Left colon (tissue), 2 donors: ENCODE measurements around the gene PPFIA1. TPM values are rescaled to one million over a fixed set of nuclear protein-coding genes. Genes with fewer than 3 reads are reported as not detected.
"Not testable (repeated sequence)": the region's sequence is repeated elsewhere in the genome, so short reads cannot be mapped to it uniquely, and the experiment has no call there.

ENCODE experiments used
- ATAC-seq: fragments of 200-7000 bp; cut with Tn5 transposase; one replicate; pipeline ENCODE4 v1.9.1; 2020; ENCODE audit warnings: mild to moderate bottlenecking, moderate library complexity
- DNase-seq, 2 donors: peaks; one replicate each; pipeline ENCODE4 v3.0.0-alpha.2; 2020
- intact Hi-C, 2 donors: fragments of 100-400 bp; cut with DNase I in 1 of 2; cut with micrococcal nuclease in 1 of 2; formaldehyde crosslinking; loops; one replicate each; pipeline versions ENCODE4 v1.11.2 to v1.14.0; 2022; cut with DNase I, micrococcal nuclease
- total RNA-seq, 2 donors: library from RNA; stranded (reverse); fragmentation: NEBNext Ultra II Directional; extraction: Animal tissue kit (Norgen Biotek cat#: 25700); gene quantifications; one replicate each; pipeline ENCODE4 v1.2.1, GENCODE V29; 2021
- donor health status: DM: no; HTN: no; CAD: no.
- donor health status: DM: yes; HTN: yes; CAD: no.

The PPFIA1 gene
- total RNA-seq, 2 donors from 2014 or later = 52.8 to 79.1 TPM

DNA sequence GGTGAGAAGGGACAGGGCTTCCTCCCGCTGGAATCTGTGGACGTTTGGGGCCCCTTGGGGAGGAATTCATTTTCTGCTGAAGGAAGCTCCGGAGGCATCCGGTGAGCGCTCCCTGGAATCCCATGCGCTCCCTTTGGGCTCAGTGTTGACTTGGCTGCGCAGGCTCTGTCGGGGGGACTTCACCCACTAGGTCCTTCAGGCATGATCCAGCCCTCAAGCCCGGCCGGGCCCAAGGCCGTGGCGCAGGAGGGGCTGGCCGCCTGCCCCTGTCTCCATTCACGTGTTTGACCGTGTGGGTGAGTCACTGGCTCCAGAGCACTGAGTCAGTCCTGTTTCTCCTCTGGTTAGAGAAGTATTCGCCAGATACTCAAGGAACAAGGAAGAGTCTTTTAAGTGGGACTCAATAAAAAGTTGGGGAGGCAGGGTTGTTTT is 129.2 kb downstream of the PPFIA1 start:
- ATAC-seq = peak; percentile 48

DNA sequence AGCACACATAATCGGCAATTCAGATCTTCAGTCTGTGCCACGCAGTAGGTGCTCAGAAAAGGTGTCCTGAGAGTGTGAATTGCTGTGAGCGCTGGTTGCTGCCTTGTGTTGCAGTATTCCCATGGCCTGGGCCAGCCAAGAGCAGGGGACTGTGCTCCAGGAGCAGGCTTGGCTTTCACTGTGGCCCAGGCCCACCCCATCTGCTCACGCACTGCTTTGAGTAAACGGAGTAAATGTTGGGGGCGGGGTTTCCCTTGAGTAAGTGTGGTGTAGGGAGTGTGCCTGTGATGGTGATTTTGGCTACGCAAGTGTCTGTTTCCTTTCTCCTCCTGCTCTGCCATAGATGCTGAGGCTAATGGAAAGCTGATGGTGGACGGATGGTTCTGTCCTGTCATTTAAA is 130.2 kb downstream of the PPFIA1 start:
- intact Hi-C loops = no loop called here
- DNase-seq (peak in 1 of 2 donors; percentile 19), ATAC-seq (no peak)

More for the DNA sequence above, 129.2 kb downstream of the PPFIA1 start:
- intact Hi-C loops = no loop called here
- DNase-seq = peak; percentile 58 to 83

DNA sequence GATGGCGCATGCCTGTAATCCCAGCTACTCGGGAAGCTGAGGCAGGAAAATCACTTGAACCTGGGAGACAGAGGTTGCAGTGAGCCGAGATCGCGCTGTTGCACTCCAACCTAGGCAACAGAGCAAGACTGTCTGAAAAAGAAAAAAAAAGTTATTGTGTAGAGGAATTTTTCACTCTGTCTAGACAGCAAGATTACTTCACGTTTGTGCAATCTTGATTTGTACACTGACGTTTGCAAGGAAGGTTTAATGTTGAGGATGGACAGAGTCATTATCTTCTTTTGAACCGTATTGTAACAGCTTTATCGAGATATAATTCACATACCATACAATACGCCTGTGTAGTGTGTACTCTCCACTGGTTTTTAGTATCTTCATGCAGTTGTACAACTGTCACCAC is 131.5 kb downstream of the PPFIA1 start:
- intact Hi-C loops = no loop called here
- no peak for ATAC-seq

DNA sequence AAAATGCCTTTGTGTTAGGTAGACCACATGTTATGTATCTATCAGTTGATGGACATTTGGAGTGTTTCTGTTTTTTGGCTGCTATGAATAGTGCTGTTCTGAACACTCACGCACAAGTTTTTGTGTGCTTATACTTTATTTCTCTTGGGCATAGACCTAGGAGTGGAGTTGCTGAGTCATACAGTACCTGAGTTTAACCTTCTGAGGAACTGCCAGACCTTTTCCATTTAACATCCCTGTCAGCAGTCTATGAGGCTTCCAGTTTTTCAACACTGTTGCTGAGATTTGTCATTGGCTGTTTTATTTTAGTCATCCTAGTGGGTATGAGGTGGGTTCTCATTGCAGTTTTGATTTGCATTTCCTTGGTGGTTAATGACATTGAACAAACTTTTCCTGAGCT is 132.2 kb downstream of the PPFIA1 start:
- ATAC-seq (no peak), DNase-seq (no peak)
- intact Hi-C loops = no loop called here

More for the DNA sequence above, 131.5 kb downstream of the PPFIA1 start:
- DNase-seq = no peak

DNA sequence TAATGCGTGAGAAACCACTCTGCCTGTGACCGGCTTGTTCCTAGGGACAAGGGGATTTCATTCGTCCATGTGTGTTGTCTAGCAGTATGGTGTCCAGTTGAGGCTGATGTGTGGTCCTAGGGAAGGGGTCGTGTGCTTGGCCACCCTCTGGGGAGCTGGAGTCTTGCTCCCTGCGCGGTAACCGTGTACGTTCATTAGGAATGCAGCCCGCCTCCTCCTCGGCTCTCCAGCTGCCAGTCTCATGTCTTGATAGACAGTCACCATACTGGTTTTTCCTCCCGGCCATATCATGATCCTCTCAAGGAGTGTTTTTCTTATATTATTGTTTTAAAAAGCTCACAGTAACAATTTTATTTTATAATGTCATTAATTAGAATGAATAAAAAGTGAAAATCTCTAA is 133.8 kb downstream of the PPFIA1 start:
- DNase-seq = no peak
- intact Hi-C loops = no loop called here
- no peak for ATAC-seq

DNA sequence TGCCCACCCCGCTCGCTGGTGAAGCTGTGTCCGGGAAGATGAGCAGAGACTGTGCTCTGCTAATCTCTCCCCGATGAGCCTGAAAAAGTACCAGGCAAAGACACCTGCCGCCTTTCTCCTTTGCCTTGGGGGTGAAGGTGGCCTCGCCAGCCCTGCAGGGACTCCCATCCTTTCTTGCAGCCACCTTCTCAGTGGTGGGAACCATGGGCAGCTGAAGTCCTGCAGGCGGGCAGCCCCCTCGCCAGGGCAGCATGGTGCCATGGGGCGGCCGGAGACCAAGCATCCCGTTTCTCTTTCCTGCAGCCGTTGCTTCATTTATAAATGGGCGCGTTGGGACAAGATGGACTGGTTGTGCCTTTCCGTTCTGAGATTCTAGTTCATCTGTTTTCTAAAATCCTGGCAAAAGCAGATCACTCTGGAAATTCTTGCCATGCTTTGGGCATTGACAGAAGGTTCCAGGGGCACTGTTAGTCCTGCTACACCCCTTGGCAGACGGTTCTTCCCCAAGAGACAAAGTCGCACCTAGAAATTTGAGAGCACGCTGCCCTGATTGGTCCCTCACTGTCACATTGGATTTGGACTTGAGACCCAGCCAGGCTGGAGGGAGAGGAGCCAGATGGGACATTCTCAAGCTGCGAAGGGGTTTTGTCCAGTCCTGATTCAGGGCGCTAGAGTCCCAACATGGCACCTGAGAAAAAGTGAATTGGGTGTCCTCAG is 135.3 kb downstream of the PPFIA1 start:
- intact Hi-C loops = no loop called here
- ATAC-seq (no peak), DNase-seq (no peak)

DNA sequence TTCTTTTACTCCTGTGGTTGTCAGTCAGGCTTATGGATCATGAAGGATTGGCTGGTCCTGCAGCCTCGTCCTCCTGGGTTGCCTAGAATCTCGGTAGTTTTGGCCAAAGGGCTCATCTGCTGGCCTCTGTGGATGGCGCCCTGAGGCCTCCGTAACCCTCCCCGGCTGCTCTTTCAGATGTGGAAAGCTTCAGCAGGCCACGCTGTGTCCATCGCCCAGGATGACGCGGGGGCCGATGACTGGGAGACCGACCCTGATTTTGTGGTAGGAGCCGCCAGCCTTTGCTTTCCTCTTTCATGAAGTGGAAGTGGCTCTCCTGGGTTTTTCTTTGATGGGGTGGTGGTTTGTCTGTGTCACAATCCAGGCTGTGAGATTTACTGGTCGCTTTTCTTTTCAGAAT is 136.6 kb downstream of the PPFIA1 start:
- ATAC-seq = no peak
- intact Hi-C loops = no loop called here
- DNase-seq = no peak

DNA sequence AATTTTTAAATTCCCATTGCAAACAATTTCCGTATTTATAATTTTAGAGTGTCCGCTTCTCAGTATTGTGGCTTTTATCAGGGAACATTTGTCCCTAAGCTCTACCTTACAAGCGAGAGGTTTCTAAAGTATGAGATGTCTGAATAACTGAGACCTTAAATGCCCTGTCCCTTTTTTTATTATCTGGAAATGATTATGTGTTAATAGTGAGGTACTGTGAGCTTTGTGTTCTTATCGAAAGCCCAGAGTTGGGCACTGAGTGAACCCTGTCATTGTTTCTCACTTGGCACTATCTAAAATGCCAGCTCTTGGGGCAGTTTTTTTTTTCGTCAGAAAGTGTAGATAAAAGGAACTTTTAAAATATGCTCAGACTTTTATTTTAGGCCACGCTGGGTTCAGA is 137.3 kb downstream of the PPFIA1 start:
- ATAC-seq (no peak), DNase-seq (no peak)
- intact Hi-C loops = no loop called here

DNA sequence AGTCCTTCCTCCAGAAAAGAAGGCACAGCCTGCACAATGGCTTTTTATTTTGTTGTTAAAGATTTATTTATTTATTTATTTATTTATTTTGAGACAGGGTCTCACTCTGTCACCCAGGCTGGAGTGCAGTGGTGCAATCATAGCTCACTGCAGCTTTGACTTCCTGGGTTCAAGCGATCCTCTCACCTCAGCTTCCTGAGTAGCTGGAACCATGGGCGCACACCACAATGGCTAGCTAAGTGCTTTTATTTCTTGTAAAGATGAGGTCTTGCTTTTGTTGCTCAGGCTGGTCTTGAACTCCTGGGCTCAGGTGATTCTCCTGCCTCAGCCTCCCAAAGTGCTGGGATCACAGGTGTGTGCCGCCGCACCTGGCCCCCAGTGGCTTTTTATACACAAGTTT is 137.8 kb downstream of the PPFIA1 start:
- DNase-seq, ATAC-seq, intact Hi-C loops: not testable (repeated sequence)

DNA sequence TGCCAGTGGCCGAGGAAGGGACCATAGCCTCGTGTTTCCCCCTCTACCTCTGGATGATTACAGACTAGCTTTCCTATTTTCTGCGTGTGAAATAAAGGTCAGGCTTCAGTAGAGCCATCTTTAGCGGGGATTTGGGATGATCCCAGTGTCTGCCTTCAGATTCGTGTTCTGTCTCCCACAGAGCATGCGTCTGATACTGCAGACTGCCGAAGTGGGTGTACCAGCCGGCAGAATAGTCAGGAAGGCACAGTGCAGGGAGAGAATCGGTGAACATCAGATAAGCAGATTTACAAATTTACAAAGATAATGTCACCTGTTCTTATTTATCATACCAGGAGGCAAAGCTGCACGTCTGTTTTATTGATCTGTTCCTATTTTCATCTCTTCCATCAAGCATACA is 138.9 kb downstream of the PPFIA1 start:
- DNase-seq (no peak), ATAC-seq (no peak)
- intact Hi-C loops = no loop called here

DNA sequence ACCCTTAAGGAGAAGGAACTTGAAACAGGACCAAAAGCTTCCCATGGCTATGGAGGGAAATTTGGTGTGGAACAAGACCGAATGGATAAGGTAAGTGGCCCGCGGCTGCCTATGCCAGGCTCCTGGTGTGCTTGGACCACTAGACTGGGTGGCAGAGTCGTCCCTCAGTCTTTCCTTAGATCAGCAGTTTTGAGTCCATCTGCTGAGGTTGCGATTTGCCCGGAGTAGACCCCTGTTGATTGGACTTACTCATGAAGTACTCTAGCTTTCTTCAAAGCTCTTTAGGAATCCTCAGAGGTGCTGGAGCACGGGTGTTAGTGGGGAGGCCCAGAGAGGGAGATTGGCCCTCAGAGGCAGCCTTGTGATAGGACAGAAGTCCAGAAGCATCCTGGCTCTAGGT is 139.4 kb downstream of the PPFIA1 start:
- ATAC-seq (no peak), DNase-seq (no peak)
- intact Hi-C loops = no loop called here

DNA sequence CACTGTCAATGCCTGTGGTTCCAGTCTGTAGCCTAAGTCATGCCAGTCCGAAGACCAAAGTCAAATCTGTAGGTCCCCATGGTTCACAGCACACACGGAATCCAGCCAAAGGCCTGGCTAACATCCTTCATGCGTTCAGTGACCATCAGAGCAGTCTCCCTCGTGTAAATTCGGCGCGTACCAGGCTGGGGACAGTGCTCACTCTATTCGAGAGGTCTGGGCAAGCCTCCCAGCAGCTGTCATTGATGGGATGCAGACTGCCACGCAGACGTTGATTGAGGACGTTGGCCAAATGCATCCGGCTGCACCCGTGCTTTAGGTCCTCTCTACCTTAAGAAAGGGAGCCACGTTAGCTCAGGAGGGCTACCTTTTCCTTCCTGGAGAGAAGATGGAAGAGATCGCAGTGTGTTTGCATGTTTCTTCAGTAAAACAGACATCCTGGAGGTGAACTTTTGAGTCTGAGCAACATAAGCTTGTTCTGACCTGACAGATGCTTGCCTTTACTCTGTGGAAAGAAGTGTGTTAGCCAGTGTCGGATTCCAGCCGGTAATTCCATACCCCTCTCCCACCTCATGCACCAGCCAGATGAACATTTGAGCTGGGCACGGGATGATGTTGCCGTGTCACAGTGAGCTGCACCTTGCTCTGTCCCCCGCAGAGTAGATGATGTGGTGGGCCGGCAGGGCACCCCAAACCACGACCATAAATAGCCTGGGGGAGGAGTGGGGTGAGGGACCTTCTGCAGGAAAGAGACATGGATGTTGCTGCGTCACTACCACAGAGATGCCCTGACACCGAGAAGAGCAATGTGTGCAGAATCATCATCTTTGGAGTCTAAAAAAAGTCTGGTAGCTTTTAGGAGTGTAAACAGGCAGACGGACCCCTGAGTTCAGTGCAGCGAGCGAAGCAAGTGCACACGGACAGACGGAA is 140.1 kb downstream of the PPFIA1 start:
- ATAC-seq (no peak), DNase-seq (no peak)
- intact Hi-C loops = no loop called here

DNA sequence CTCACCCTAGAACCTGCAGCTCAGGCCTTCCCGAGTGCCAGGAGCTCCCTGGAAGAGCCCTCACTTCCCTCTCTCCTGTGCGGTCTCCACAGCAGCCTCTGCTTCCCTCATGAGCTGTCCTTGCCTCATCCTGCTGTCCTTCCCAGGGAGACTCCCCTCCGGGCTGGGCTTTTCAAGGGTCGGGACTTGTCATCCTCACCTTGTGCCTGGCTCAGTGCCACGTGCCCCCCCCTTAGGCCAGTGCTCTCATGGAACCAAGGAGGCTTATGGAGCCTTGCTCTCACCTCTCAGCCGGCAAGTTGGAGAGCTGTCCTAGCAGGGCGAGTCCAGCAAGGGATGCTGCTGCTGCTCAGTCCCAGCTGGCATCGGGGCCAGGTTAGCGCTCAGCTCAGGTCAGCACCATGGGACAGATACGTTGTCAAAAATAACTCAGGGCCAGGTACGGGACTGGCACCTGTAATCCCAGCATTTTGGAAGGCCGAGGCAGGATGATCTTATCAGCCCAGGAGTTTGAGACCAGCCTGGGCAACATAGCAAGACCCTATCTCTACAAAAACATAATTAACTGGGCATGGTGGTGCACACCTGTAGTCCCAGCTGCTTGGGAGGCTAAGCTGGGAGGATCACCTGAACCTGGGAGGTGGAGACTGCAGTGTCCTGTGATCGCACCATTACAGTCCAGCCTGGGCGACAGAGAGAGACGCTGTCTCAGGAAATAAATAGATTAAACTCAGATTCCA is 141.4 kb downstream of the PPFIA1 start:
- no peak for ATAC-seq
- DNase-seq = no peak
- intact Hi-C loops = no loop called here

DNA sequence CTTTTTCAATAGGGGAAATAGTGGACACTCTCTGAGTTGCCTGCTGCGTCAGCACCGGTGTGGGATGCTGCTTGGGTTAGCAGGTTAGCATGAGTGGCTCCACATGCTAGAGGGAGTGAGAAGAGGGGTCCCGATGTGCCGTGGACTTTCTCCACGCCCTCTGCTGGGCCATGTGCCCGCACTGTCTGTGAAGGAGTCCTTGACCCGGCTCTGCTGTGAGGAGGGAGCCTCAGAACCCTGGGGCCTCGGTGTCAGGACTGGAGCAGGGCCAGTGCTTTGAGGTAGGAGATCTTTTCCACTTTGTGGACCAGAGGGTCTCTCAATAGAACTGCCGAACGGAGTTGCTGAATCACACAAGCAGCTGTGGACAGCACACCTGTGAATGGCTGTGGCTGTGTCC is 142.7 kb downstream of the PPFIA1 start:
- DNase-seq = no peak
- no peak for ATAC-seq
- intact Hi-C loops = no loop called here

DNA sequence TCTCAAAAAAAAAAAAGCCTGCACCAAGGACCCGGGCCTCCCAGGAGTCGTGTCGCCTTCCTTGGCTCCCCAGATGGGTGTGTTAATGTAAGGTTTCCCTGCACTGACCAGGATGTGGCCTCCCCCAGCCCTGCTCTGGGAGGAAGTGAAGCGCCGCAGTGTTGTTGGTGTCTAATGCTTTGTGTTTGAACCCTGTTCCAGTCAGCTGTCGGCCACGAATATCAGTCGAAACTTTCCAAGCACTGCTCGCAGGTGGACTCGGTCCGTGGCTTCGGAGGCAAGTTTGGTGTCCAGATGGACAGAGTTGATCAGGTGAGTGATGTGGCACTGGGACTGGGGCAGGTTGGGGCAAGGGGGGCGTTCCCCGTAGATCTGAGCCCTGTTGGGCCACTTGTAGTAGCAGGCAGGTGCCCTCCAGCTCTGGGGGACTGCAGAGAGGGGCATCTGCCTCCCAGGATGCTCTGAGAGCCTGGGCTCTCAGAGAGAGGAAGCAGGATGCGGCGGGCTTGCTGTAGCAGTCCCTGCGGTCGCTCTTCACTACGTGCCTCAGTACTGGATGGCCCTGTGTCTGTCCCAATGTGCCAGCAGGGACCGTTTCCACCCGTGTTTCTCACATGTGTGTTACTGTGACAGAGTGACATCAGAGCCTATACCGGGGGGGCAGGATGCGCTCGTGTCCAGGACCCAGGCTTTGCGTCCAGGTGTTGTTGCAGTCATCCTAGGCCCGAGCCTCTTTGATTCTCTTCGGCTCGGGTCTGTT is 144.0 kb downstream of the PPFIA1 start:
- DNase-seq (no peak), ATAC-seq (no peak)
- intact Hi-C loops = no loop called here

DNA sequence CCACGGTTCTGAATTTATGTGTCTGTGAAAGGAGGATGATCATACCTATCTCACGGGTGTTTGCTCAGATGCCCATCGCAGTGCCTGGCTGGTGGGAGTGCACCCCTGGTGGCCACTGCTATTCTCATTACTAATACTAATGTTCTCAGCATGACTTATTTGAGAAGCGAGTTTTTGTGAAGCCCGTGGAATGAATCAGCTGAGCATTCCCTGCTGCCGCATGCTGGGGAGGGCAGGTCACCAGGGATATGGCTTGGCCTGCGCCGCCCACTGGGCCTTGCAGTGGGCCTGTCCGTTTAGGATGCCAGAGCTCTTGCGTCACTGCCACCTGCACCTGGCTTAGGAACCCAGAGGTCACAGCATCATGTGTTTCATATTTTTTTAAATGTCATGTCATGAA is 144.7 kb downstream of the PPFIA1 start:
- ATAC-seq = no peak
- intact Hi-C loops = no loop called here

DNA sequence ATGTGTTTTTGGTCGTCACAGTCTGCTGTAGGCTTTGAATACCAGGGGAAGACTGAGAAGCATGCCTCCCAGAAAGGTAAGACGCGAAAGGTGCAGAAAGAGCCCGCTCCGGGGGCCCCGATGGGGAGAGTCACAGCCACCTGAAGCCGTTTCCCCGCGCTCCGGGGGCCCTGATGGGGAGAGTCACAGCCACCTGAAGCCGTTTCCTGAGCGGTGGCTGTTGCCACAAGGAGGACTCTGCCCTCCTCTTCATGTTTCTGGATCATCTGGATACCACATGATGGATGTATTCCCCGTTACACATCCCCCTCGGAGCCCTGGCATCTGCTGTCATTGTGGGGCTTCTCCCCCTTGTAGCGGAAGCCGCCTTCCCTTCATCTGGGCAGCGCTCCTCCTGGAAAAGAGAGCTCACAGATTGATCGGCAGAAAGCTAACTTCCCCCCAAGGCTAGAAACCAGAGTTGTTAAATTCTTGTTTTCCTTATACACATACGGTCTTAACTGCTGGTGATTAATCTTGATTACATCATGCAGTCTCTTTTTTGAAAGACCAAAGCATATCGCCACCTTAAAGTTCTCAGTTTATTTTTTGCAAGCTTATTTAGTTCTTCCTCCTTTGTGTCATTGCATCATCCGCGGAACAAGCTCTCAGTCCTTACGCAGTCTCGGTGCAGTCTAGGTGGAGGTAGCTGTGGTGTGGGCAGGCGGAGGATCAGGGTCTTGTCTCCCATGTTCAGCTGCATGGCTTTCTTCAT is 145.3 kb downstream of the PPFIA1 start:
- no peak for DNase-seq
- intact Hi-C loops = no loop called here

More for the DNA sequence above, 144.7 kb downstream of the PPFIA1 start:
- DNase-seq = no peak

DNA sequence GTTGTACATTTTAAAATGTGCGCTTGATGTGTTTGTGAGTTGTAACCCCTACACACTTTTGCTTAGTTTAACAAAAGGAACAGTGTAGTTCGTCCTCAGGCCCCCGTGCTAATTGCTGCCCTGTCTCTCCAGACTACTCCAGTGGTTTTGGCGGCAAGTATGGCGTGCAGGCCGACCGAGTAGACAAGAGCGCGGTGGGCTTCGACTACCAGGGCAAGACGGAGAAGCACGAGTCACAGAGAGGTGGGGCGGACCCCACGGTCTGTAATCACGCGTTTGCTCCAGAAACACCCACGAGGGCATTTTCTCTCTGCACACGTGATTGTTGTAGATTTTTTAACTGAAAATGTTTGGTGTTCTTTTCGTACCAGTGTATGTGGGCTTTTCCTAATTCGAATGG is 146.4 kb downstream of the PPFIA1 start:
- DNase-seq (no peak), ATAC-seq (no peak)
- intact Hi-C loops = no loop called here

More for the DNA sequence above, 145.3 kb downstream of the PPFIA1 start:
- ATAC-seq = no peak
